ENCODE data around the gene ZFP36L2. TPM values are rescaled to one million over a fixed set of nuclear protein-coding genes. Genes with fewer than 3 reads are reported as not detected.

Gene ZFP36L2
- total RNA-seq, 4 donors from 2014 or later, result 90.0 to 141 (median 116) TPM

- Histone ChIP-seq H3K27ac (no peak overlapping the region), H3K36me3 (no peaks in the 10 kb centered on the region), H3K4me1 (peaks cover 0 to 17% (median 9%) of the 10 kb centered on the region in 4 donors), H3K4me3 (no peak overlapping the region), H3K27me3 (no peaks in the 10 kb centered on the region), H3K9me3 (no peaks in the 10 kb centered on the region)
- 94 to 99% methylated on average over 7 of the region's 7 CpGs for WGBS, 2 donors
- TF ChIP-seq CTCF (IDR thresholded peaks at IDR 0.05) (no peak), EP300 (IDR thresholded peaks at IDR 0.05) (no peak), POLR2A (IDR thresholded peaks at IDR 0.05) (no peak)
- DNase-seq (ENCODE audit: low spot score in 2 of 2), result no peak
These were observed 19.8 kb downstream of the ZFP36L2 start for GRCh38 chr2:43206602-43207001.

GRCh38 chr2:43203373-43203772 lies 23.0 kb downstream of the ZFP36L2 start:
- 93 to 94% methylated on average over 11 of the region's 11 CpGs for WGBS, 2 donors
- Histone ChIP-seq H3K36me3 (no peaks in the 10 kb centered on the region), H3K27me3 (no peaks in the 10 kb centered on the region), H3K4me1 (no peaks in the 10 kb centered on the region), H3K9me3 (no peaks in the 10 kb centered on the region), H3K4me3 (no peak overlapping the region), H3K27ac (no peak overlapping the region)
- TF ChIP-seq CTCF (IDR thresholded peaks at IDR 0.05) (no peak), POLR2A (IDR thresholded peaks at IDR 0.05) (no peak), EP300 (IDR thresholded peaks at IDR 0.05) (no peak)
- DNase-seq (ENCODE audit: low spot score in 2 of 2), result no peak

- DNase-seq (ENCODE audit: low spot score in 2 of 2), result no peak
- H3K36me3 ChIP-seq, result no peaks in the 10 kb centered on the region
- no peaks in the 10 kb centered on the region for H3K27me3 ChIP-seq
- TF ChIP-seq CTCF (IDR thresholded peaks at IDR 0.05) (no peak), POLR2A (IDR thresholded peaks at IDR 0.05) (no peak), EP300 (IDR thresholded peaks at IDR 0.05) (no peak)
- H3K4me1 ChIP-seq, result no peaks in the 10 kb centered on the region
- no peaks in the 10 kb centered on the region for H3K9me3 ChIP-seq
- H3K4me3 ChIP-seq, result no peak overlapping the region
- 70 to 72% methylated on average over 2 of the region's 2 CpGs for WGBS, 2 donors
- no peak overlapping the region for H3K27ac ChIP-seq
These were observed 24.1 kb downstream of the ZFP36L2 start for GRCh38 chr2:43202289-43202688.

GRCh38 chr2:43201497-43201896 lies 24.9 kb downstream of the ZFP36L2 start:
- 61 to 68% methylated on average over 4 of the region's 4 CpGs for WGBS, 2 donors

GRCh38 chr2:43201016-43201415 lies 25.4 kb downstream of the ZFP36L2 start:
- no peak for TF ChIP-seq EP300 (IDR thresholded peaks at IDR 0.05)
- no peak for TF ChIP-seq POLR2A (IDR thresholded peaks at IDR 0.05)
- TF ChIP-seq CTCF (IDR thresholded peaks at IDR 0.05), result no peak
- no peaks in the 10 kb centered on the region for H3K4me1 ChIP-seq
- H3K27me3 ChIP-seq, result no peaks in the 10 kb centered on the region
- WGBS, 2 donors, result 96 to 100% methylated on average over 7 of the region's 7 CpGs
- no peak overlapping the region for H3K4me3 ChIP-seq
- no peaks in the 10 kb centered on the region for H3K36me3 ChIP-seq
- no peak overlapping the region for H3K27ac ChIP-seq
- H3K9me3 ChIP-seq, result no peaks in the 10 kb centered on the region
- no peak for DNase-seq (ENCODE audit: low spot score in 2 of 2)

More at GRCh38 chr2:43201497-43201896, 24.9 kb downstream of the ZFP36L2 start:
- Histone ChIP-seq H3K9me3 (no peaks in the 10 kb centered on the region), H3K4me1 (no peaks in the 10 kb centered on the region), H3K27ac (no peak overlapping the region), H3K36me3 (no peaks in the 10 kb centered on the region), H3K27me3 (no peaks in the 10 kb centered on the region), H3K4me3 (no peak overlapping the region)
- TF ChIP-seq POLR2A (IDR thresholded peaks at IDR 0.05) (no peak), EP300 (IDR thresholded peaks at IDR 0.05) (no peak), CTCF (IDR thresholded peaks at IDR 0.05) (no peak)
- no peak for DNase-seq (ENCODE audit: low spot score in 2 of 2)

Measured in tibial nerve (tissue), 4 donors.